ENCODE measurements around the gene RFXANK. TPM values are rescaled to one million over a fixed set of nuclear protein-coding genes. Genes with fewer than 3 reads are reported as not detected.
"Not testable (repeated sequence)": the region's sequence is repeated elsewhere in the genome, so short reads cannot be mapped to it uniquely, and the experiment has no call there.

Gene RFXANK
- total RNA-seq, 2 donors from 2014 or later, result 20.1 to 36.6 TPM

DNA sequence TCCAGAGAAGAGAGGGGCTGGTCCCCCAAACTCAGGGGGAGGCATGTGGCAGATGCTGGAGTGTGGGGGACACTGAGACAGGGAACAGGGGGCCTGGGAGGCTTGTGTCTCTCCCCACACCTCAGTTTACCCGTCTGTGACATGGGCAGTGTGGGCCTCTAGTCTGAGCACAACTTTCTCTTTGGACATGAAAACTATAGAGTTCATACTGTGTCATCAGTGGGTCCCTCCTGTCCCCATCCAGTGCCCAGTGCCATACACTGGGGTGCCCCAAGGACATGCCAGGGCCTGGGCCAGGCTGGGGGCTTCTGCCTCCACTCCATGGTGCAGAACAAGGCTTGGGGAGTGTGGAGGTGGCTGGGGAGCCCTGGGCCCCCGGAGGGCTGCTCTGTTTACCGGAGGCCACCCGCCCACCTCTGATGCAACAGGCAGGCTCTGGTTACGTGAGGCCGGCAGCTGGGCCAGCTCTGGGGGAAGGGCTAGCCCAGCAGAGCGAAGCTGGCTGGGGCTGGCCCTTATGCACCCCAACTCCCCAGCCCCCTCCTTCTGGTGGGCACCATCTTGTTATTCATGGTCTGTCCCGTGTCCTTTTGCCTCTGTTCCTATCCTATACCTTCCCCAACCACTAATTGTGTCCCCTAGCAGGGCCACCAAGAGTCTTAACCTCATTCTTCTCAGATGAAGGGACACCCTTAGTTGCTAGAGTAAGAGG, 20.1 kb upstream of the RFXANK start:
- H3K4me1 ChIP-seq, result peaks cover 0 to 18% of the 10 kb centered on the region in 2 donors
- no peak for TF ChIP-seq CTCF (IDR thresholded peaks at IDR 0.05)
- H3K27ac ChIP-seq, result no peak overlapping the region
- H3K36me3 ChIP-seq, result no peaks in the 10 kb centered on the region
- no peaks in the 10 kb centered on the region for H3K9me3 ChIP-seq
- no peak overlapping the region for H3K4me3 ChIP-seq
- no peaks in the 10 kb centered on the region for H3K27me3 ChIP-seq
- DNase-seq (ENCODE audit: low spot score), result no peak

- not testable (repeated sequence) for H3K27me3 ChIP-seq; H3K27ac ChIP-seq; H3K4me3 ChIP-seq; H3K36me3 ChIP-seq; DNase-seq (ENCODE audit: low spot score); H3K9me3 ChIP-seq
- peaks cover 0 to 18% of the 10 kb centered on the region in 2 donors for H3K4me1 ChIP-seq
Observed at GRCh38 chr19:19173243-19173642, 18.8 kb upstream of the RFXANK start.

GRCh38 chr19:19176950-19177349, 15.1 kb upstream of the RFXANK start:
- H3K4me1 ChIP-seq, result peaks cover 0 to 6% of the 10 kb centered on the region in 2 donors

GRCh38 chr19:19179548-19180441, 12.3 kb upstream of the RFXANK start:
- no peak for DNase-seq (ENCODE audit: low spot score)
- no peak overlapping the region for H3K4me3 ChIP-seq
- no peaks in the 10 kb centered on the region for H3K27me3 ChIP-seq
- no peak for TF ChIP-seq CTCF (IDR thresholded peaks at IDR 0.05)
- no peak overlapping the region for H3K27ac ChIP-seq
- no peaks in the 10 kb centered on the region for H3K9me3 ChIP-seq
- peaks cover 0 to 4% of the 10 kb centered on the region in 2 donors for H3K4me1 ChIP-seq
- H3K36me3 ChIP-seq, result peaks cover 16% of the 10 kb centered on the region

More at GRCh38 chr19:19176950-19177349, 15.1 kb upstream of the RFXANK start:
- Histone ChIP-seq H3K27ac (no peak overlapping the region), H3K27me3 (no peaks in the 10 kb centered on the region), H3K4me3 (no peak overlapping the region), H3K9me3 (no peaks in the 10 kb centered on the region), H3K36me3 (peaks cover 16% of the 10 kb centered on the region)
- no peak for DNase-seq (ENCODE audit: low spot score)
- no peak for TF ChIP-seq CTCF (IDR thresholded peaks at IDR 0.05)

- Histone ChIP-seq H3K27me3 (no peaks in the 10 kb centered on the region), H3K4me3 (no peak overlapping the region), H3K9me3 (no peaks in the 10 kb centered on the region), H3K27ac (no peak overlapping the region), H3K36me3 (peaks cover 17% of the 10 kb centered on the region), H3K4me1 (no peaks in the 10 kb centered on the region)
- DNase-seq (ENCODE audit: low spot score), result no peak
- TF ChIP-seq CTCF (IDR thresholded peaks at IDR 0.05), result no peak
Observed at GRCh38 chr19:19181488-19181998, 10.5 kb upstream of the RFXANK start.
